Activated CD4-positive, CD25-positive, alpha-beta regulatory T cell (primary cell): ENCODE data around the gene GNAQ.
A peak's percentile ranks its signal among the peaks of the same experiment; 100 is the strongest.

ENCODE experiments used
- DNase-seq, 4 experiments: peaks; one replicate each; lab custom pipeline; 2025; lab: John Stamatoyannopoulos, UW

Gene GNAQ

GRCh38 chr9:78031893-78032729 is 500 bp upstream of the GNAQ start:
- DNase-seq = peak in 3 of 4 experiments; percentile 16 to 46 (median 35)

DNA sequence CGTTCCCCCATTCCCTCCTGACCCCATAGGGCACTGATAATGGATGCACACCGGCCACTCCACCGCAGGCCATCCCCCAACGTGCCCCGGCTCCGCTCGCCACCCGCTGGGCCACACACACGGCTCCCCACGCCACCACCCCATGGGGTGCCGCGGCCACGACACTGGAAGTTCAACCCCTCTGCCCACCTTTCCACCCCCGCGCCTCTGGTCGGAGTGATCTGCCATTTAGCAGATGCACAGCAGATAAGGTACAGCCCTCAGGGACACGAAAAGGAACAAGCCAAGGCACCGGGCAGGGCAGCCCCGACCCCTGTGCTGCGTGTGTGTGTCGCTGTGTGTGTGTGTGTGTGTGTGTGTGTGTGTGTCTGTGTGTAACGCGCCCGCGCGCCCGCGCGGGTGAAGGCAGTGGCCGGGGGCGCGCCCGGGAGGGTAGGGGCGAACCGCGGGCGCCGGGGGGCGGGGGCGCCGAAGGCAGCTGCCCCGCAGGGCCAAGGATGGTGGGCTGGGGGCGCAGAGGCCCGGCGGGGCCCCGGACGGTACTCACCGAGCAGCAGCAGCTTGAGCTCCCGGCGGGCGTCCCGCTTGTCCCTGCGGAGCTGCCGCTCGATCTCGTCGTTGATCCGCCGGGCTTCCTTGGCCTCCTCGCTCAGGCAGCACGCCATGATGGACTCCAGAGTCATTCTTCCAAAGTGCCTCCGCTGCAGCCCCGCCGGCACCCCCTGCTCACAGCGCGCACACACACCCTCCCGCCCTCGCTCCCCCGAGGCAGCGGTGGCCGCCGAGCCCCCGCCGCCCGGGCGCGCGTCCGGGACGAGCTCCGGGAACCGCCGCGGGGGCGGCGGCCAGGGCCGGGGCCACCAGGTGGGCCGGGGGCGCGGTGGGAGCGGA is 813 bp downstream of the GNAQ start:
- DNase-seq = peak; percentile 20 to 42 (median 30)

DNA sequence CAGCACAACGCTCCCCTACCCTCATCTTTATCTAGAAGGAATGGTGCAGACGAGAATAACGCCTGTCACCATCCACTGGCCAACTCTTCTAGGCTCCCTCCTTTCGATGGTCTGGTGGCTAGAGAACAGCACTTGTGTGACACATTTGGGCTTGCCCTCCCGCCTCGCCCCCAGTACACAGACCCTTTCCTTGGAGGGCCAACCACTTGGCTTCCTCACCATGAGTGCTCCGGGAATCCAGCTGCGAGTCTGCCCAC is 1.4 kb downstream of the GNAQ start:
- no peak for DNase-seq

GRCh38 chr9:78029551-78030295 is 1.9 kb downstream of the GNAQ start:
- DNase-seq = no peak

- no peak for DNase-seq
Measured at GRCh38 chr9:78028926-78029325, 2.7 kb downstream of the GNAQ start.

- DNase-seq = no peak
Measured at GRCh38 chr9:78026947-78027346, 4.7 kb downstream of the GNAQ start.

- DNase-seq = no peak
Measured at GRCh38 chr9:78026416-78026815, 5.2 kb downstream of the GNAQ start.

GRCh38 chr9:78025186-78025585 is 6.4 kb downstream of the GNAQ start:
- no peak for DNase-seq

DNA sequence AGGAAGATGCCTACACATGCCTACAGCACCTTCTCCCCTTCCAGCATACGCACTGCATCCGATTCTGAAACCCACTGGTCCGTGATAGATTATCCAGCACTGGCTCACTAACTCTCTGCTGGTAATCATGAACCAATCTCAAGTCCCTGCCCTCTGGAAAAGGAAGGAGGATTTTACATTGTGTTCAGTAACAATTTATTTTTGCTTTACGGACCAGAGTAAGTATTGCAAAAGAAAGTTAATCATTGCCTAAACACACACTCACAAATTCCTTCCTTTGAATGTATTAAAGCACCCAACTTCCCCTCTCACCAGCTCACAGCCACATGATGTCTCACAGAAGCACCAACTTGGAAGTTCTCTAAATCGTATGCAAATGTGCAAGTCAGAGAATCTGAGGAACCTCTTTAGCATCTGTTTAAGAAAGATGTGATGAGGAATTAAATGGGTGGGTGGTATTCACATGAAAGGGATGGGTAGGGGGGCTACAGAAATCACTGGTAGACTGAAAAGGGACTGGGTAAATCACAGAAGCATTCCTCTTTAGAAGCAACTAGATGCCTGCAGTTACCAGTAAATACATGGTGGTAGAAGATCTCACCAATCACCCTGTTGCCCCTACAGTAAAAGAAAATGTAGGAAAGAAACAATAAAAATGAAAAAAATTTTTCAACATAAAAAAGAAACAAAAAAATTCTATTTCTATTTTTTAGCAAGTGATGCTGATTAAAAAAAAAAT is 8.4 kb downstream of the GNAQ start:
- DNase-seq = no peak

GRCh38 chr9:78021697-78022096 is 9.9 kb downstream of the GNAQ start:
- no peak for DNase-seq

DNA sequence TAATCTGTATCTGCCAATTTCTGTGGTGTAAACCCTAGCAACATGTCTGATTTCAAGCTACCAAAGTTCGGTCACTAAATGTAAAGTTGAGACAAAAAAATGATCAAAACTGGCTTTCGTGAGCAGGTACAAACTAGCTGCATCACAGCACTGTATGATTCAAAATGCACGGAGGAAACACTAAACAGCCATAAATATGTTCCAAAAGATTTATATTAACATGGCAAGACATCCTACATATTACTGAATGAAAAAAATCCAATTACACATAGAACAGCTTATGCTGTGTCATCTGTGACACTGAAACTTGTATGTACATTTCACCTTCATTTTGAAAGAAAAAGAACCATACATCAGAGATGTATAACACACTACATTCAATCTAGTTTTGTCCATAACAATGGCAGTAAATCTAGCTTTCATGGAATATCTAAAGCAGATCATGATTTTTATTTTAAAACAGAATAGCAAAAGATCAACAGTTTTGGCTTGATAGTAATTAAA is 14.4 kb downstream of the GNAQ start:
- no peak for DNase-seq

DNA sequence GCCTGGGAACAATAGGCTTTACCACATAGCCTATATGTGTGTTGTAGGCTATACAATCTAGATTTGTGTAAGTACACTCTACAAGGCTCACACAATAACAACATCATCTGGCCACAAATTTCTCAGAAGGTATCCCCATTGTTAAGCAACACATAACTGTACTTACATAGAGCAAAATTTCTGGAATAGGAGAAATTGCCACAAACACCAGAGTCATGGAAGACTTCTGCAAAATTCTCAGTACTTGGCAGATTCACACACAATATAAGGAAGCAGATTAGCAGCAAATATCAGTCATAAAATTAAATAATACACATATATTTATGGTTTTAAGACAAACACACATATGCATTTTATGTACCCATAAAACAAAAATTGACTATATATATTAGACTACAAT is 16.4 kb downstream of the GNAQ start:
- DNase-seq = no peak

DNA sequence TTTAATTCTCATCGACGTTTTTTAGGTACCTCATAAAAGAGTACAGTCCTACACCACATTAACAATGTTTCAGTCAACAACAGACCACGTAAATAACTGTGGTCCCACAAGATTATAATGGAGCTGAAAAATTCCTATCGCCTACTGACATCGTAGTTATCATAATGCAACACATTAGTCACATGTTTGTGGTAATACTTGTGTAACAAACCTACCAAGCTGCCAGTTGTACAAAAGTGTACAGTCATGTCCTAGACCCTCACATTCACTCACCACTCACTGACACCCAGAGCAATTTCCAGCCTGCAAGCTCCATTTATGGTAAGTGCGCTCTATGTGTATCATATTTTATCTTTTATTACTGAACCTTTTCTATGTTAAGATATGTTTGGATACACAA is 16.8 kb downstream of the GNAQ start:
- no peak for DNase-seq

- DNase-seq = no peak
Measured at GRCh38 chr9:78013934-78014333, 17.7 kb downstream of the GNAQ start.

DNA sequence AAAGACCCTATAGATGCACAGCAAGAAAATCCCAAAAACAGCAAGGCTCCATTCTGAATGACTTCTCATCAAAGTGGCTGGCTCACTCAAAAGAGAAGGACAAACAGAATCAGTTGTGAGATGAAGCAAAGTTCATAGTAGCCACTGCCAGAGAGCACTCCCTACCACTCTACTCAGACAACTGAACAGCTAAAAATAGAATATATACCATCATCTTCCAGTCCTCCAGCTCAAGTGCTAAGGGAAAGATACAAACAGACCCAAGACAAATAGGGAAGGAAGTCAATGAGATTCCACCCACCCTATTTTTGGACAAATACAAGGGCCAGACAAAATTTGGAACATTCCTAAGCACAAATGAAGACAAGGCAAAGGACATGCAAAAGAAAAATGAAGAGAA is 20.6 kb downstream of the GNAQ start:
- DNase-seq = no peak

DNA sequence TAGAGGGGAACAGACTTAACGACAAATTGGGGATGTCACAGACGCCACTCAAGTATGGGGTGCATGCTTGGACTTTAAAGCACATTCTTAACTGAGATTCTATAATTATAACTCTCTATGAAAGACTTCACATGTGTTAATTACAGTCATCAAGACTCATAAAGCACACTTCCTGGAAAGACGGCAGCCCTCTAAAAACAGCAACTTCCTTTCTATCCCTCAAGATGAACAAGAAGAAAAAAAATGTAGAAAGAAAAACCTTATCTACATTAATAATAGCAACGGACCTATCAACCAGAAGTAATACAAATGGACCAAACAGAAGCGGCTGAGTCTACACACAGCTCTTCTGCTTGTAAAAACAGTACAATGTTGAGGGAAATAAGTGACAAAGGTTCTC is 21.2 kb downstream of the GNAQ start:
- no peak for DNase-seq

- no peak for DNase-seq
Measured at GRCh38 chr9:78009186-78009585, 22.4 kb downstream of the GNAQ start.

- no peak for DNase-seq
Measured at GRCh38 chr9:78006734-78007133, 24.9 kb downstream of the GNAQ start.

- no peak for DNase-seq
Measured at GRCh38 chr9:78005231-78006002, 26.2 kb downstream of the GNAQ start.

GRCh38 chr9:78004478-78005229 is 27.0 kb downstream of the GNAQ start:
- no peak for DNase-seq
